ENCODE data around the gene NAPG.
"Not testable (repeated sequence)": the region's sequence is repeated elsewhere in the genome, so short reads cannot be mapped to it uniquely, and the experiment has no call there.

GRCh38 chr18:10505892-10506291 lies 19.9 kb upstream of the NAPG start:
- not testable (repeated sequence) for TF ChIP-seq EZH2phosphoT487 (IDR thresholded peaks at IDR 0.05; ENCODE audit: low read depth)
- TF ChIP-seq, protein P1, sequence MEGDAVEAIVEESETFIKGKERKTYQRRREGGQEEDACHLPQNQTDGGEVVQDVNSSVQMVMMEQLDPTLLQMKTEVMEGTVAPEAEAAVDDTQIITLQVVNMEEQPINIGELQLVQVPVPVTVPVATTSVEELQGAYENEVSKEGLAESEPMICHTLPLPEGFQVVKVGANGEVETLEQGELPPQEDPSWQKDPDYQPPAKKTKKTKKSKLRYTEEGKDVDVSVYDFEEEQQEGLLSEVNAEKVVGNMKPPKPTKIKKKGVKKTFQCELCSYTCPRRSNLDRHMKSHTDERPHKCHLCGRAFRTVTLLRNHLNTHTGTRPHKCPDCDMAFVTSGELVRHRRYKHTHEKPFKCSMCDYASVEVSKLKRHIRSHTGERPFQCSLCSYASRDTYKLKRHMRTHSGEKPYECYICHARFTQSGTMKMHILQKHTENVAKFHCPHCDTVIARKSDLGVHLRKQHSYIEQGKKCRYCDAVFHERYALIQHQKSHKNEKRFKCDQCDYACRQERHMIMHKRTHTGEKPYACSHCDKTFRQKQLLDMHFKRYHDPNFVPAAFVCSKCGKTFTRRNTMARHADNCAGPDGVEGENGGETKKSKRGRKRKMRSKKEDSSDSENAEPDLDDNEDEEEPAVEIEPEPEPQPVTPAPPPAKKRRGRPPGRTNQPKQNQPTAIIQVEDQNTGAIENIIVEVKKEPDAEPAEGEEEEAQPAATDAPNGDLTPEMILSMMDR (IDR thresholded peaks at IDR 0.05; ENCODE audit: low read depth, low read length) = not testable (repeated sequence)
